Kidney (tissue), 11 donors: ENCODE results near the gene NSF. TPM values are rescaled to one million over a fixed set of nuclear protein-coding genes. Genes with fewer than 3 reads are reported as not detected.
"Not testable (repeated sequence)": the region's sequence is repeated elsewhere in the genome, so short reads cannot be mapped to it uniquely, and the experiment has no call there.

Source experiments
- DNase-seq, 5 donors: peaks; one replicate each; pipeline ENCODE4 v3.0.0-alpha.2; 2013 to 2020
- FAIRE-seq: peaks from 2 replicates; lab custom pipeline; 2012; peaks lifted over from hg19 to GRCh38; lab: Jason Lieb, UNC
- H3K27ac ChIP-seq, 2 donors: one replicate each; pipeline ENCODE4 v1.7.0; 2013; ENCODE audit warnings: low read depth in 2 of 2, low read length in 2 of 2, inconsistent platforms in 1 of 2
- H3K27me3 ChIP-seq: one replicate; pipeline ENCODE4 v1.7.1; 2013; ENCODE audit warnings: low read length, inconsistent platforms; ENCODE audit not compliant: control insufficient read depth, insufficient read depth
- H3K36me3 ChIP-seq, 3 donors: one replicate each; pipeline versions ENCODE4 v1.7.0 to v1.7.1; 2013; ENCODE audit warnings: low read length in 3 of 3, control low read depth in 1 of 3, inconsistent platforms in 1 of 3; ENCODE audit not compliant: insufficient read depth in 3 of 3, control insufficient read depth in 2 of 3
- H3K4me1 ChIP-seq, 3 donors: one replicate each; pipeline versions ENCODE4 v1.7.0 to v1.7.1; 2013; ENCODE audit warnings: low read length in 3 of 3, inconsistent platforms in 1 of 3, low read depth in 1 of 3; ENCODE audit not compliant: control insufficient read depth in 2 of 3, insufficient read depth in 2 of 3
- H3K4me3 ChIP-seq, 3 donors: one replicate each; pipeline versions ENCODE4 v1.7.0 to v1.8.1; 2013; ENCODE audit warnings: low read length in 3 of 3, control low read depth in 1 of 3, inconsistent platforms in 1 of 3
- H3K9ac ChIP-seq, 3 donors: one replicate each; pipeline versions ENCODE4 v1.7.0 to v1.7.1; 2013; ENCODE audit warnings: low read length in 3 of 3, control low read depth in 1 of 3, inconsistent platforms in 1 of 3
- H3K9me3 ChIP-seq, 3 donors: one replicate each; pipeline versions ENCODE4 v1.7.0 to v1.7.1; 2013; ENCODE audit warnings: low read length in 3 of 3, control low read depth in 1 of 3, inconsistent platforms in 1 of 3; ENCODE audit not compliant: control insufficient read depth in 2 of 3, insufficient read depth in 1 of 3
- intact Hi-C: fragments of 100-400 bp; cut with DNase I; formaldehyde crosslinking; loops from one replicate; pipeline ENCODE4 v1.11.1; 2022
- polyA plus RNA-seq: library from polyadenylated mRNA; stranded (reverse); fragments of 350-450 nt; fragmentation: Illumina TruSeq; extraction: RNeasy Lipid Tissue Mini Kit (QIAGEN cat#74804); gene quantifications from one replicate; pipeline ENCODE4 v1.2.3, GENCODE V29; 2014; ENCODE audit warnings: low read depth, low replicate concordance; ENCODE audit not compliant: insufficient read depth
- total RNA-seq: library from RNA; stranded (reverse); fragmentation: NEBNext Ultra II Directional; extraction: Animal tissue kit (Norgen Biotek cat#: 25700); gene quantifications from one replicate; pipeline ENCODE4 v1.2.1, GENCODE V29; 2021
- donor health status: control.
- donor health status: control.
- donor health status: DM: yes; HTN: yes; CAD: no.
- donor health status: Normal renal cell carcinoma (clear cell type).

The NSF gene
- total and polyA plus RNA-seq, 2 donors from 2014 or later: 14.2 to 52.4 TPM

DNA sequence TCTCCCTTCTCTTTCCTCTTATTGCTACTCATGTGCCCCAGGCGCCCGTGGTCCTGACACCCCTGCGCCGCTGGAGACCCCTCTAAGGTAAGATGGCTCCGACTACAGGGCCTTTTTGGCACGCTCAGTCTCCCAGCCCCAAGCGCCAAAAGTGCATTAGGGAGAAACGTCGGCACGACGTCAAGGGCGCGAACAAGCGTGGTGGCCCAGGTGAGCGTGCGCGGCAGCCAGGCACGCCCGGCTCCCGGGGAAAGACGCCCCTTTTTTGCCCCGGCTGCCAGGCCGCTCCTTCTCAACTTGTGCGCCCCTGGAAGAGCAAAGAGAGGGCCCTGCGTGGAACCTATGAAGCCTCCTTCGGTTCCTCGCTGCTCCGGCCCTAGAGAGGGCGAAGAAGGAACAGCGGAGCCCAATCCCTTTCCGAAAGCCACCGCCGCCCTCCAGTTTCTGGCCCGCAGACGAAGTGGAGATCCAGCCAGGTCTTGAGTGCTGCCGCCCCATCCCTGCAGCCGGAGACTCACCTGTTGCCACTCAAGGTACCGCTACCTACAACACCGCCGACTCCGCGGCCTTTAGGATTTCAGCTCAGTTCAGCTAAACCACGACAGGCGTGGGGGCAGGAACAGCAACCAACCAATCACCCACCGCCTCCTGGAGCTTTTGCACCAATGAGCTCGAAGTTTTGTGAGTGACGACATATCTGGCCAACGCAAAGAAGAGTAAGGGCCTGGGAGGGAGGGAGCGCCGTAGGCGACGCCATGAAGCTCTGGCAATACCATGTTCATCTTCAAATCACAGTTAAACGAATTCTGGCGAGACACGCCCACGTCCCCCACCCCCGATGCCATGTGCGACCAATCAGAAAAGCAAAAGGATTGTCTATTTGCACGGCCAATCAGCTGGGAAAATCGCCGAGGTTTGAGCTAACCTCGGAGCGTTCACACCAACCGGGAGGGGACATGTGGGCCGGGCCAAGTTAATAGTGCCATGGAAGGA, 11.1 kb upstream of the NSF start, which contains the start of gene ARL17A:
ARL17A (minus strand) TSS at position 609 of the 993 bp plus-strand sequence. CDS start 3,369 bp downstream, outside the sequence.
- H3K9me3 ChIP-seq, H3K27me3 ChIP-seq, H3K36me3 ChIP-seq, H3K4me1 ChIP-seq, H3K27ac ChIP-seq, H3K9ac ChIP-seq, intact Hi-C loops: not testable (repeated sequence)
- DNase-seq (peak in 1 of 5 donors; percentile 85), FAIRE-seq (peak; percentile 99)
- H3K4me3 ChIP-seq: peak within 1 kb of the TSS in 2 of 3 donors; percentile 32 to 38

DNA sequence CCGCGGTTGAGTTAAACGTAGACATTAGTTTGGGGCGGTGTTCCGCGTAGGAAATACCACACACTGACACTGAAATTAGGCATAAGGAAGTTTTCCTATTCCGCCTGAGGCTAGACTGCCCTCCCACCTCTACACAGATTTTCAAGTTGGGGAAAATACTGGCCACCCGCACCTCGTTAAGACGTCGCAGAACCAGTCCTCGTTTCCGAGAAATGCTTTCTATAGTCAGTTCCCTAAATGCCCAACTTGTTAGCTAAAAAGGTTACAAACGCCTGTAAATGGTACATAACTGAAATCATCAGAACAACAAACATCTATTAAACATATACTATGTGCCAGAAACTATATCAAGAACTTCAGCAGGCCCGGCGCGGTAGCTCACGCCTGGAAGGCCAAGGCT, 10.4 kb upstream of the NSF start:
- H3K9me3 ChIP-seq, H3K36me3 ChIP-seq, FAIRE-seq, intact Hi-C loops, DNase-seq, H3K4me1 ChIP-seq, H3K27me3 ChIP-seq, H3K9ac ChIP-seq, H3K27ac ChIP-seq: not testable (repeated sequence)
- peak overlapping the region in 2 of 3 donors; percentile 32 to 38 for H3K4me3 ChIP-seq

DNA sequence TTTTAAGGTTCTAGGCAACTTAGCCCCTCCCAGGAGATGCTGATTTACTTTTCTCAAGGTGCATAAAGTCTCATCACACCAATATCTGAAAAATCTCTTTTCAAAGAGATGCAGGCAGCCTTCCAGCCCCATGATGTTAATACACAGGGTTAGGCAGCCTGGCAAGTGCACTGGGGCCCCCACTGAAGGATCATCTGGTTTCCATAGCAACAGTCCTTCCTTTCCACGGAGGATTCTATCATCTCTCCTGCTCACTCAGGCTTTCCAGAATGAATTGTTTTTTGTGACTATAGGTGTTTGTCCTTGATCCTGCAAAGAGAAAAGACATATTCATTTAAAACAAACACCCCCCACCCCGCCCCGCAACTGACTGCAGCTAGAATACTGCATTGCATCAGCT, 5.0 kb upstream of the NSF start:
- H3K4me1 ChIP-seq, DNase-seq, H3K36me3 ChIP-seq, intact Hi-C loops, H3K4me3 ChIP-seq, H3K9me3 ChIP-seq, FAIRE-seq, H3K27me3 ChIP-seq, H3K27ac ChIP-seq, H3K9ac ChIP-seq: not testable (repeated sequence)

DNA sequence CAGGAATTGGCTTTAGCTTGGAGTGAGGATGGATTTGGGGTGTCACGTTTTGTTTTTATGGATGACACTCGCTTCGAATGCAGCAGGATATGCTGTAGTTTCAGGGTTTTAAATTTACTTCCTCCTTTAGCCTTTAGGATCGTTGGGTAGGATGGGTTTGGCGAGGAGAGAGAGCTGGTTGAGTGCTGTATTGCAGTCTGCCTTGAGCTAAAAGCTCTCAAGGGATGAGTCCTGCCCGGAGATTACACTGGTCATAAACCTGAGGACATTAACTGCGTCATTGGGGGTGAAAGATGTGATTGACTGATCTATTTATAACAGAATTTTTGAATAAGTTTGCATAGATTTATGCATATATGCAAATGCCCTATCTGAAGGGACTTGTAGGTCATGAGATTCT, 863 bp downstream of the NSF start:
- H3K36me3 ChIP-seq, H3K27ac ChIP-seq, H3K9me3 ChIP-seq, H3K27me3 ChIP-seq, FAIRE-seq, H3K4me3 ChIP-seq, H3K9ac ChIP-seq, H3K4me1 ChIP-seq, DNase-seq, intact Hi-C loops: not testable (repeated sequence)

DNA sequence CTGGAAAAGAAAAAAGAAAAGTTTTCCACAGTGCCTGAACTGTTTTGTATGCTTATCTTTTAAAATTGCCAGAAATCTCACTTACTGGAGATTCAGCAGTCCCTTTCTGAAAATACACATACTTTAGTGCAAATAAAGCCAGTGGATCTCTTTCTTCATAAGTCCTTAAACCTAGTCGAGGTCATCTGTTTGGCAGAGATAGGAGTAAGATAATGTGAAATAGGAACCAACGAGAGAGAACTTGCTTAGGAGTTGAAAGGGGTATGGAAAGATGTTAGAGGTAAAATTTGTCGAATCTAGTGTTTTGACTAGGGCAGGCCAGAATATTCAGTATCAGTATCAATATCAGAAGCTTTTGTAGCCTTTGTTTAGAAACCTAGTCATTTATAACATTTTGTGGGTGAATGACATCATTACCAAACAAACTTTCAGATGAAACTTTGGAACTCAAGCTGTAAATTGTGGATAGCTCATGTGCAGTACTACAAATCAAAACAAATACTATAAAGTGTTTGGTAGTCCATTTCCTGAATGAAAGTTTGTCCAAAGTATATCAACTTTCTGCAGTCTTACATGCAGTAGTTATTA, 8.0 kb downstream of the NSF start:
- H3K36me3 ChIP-seq, intact Hi-C loops, H3K4me1 ChIP-seq, H3K27me3 ChIP-seq, DNase-seq, H3K4me3 ChIP-seq, H3K9me3 ChIP-seq, FAIRE-seq, H3K9ac ChIP-seq, H3K27ac ChIP-seq: not testable (repeated sequence)

DNA sequence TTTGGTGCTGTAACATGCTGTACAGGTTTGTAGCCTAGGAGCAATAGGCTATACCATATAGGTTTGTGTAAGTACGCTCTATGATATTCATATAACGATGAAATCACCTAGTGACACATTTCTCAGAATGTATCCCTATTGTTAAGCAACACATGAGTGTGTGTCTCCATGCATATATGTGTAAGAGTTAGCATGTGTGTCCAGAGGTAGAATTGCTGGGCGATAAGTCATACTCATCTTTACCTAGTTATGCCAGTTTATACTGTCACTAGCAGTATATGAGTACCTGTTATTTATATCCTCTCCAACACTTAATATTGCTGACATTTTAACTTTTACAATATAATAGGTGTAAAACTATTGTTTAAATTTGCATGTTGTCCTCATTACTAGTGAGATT, 10.3 kb downstream of the NSF start:
- H3K36me3 ChIP-seq, H3K9ac ChIP-seq, intact Hi-C loops, DNase-seq, FAIRE-seq, H3K4me3 ChIP-seq, H3K4me1 ChIP-seq, H3K9me3 ChIP-seq, H3K27me3 ChIP-seq, H3K27ac ChIP-seq: not testable (repeated sequence)

DNA sequence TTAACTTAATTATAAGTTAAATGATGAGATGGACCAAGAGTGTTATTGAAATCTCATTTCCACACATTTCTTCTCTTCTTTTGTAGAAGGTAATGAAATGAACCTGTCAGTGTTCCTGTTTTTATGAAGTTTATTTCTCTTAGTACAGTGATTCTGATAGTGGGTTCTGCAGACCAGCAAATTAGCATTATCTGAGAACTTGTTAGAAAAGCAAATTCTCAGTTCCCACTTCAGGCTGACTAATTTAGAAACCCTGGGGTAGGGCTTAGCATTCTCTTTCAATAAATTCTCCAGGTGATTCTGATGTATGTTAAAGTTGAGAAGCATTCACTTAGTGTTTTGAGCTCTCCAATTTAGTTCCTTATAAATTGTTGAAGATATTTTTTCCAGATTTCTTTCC, 12.7 kb downstream of the NSF start:
- intact Hi-C loops, H3K27me3 ChIP-seq, H3K9me3 ChIP-seq, H3K9ac ChIP-seq, H3K4me1 ChIP-seq, DNase-seq, FAIRE-seq, H3K4me3 ChIP-seq, H3K36me3 ChIP-seq, H3K27ac ChIP-seq: not testable (repeated sequence)

DNA sequence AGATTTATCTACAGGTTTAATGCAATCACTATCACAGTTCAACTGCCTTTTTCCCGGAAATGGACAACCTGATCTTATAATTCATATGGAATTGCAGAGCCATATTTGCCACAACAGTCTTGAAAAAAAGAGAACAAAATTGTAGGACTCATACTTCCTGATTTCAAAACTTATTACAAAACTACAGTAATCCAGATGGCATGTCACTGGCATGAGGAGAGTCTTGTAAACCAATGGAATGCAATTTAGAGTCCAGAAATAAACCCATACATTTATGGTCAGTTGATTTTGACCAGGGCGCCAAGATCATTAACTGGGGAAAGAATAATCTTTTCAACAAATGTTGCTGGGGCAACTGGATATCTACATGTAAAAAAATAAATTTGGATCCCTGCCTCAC, 20.8 kb downstream of the NSF start:
- H3K27ac ChIP-seq, H3K9me3 ChIP-seq, intact Hi-C loops, DNase-seq, FAIRE-seq, H3K27me3 ChIP-seq, H3K36me3 ChIP-seq, H3K4me3 ChIP-seq, H3K9ac ChIP-seq, H3K4me1 ChIP-seq: not testable (repeated sequence)
